Vagina (tissue), 2 donors: ENCODE measurements around the gene MYO1H.

ENCODE experiments used
- POLR2A ChIP-seq, 2 donors: fragments of 450-650 bp; IDR thresholded peaks; one replicate each; pipeline ENCODE4 v1.6.1; 2017; ENCODE audit warnings: antibody characterized with exemption in 2 of 2, mild to moderate bottlenecking in 2 of 2, moderate library complexity in 2 of 2
- POLR2AphosphoS5 ChIP-seq, 2 donors: sonication (generic); formaldehyde crosslinking; IDR thresholded peaks; one replicate each; pipeline ENCODE4 v1.9.0; 2017; ENCODE audit warnings: antibody characterized with exemption in 2 of 2, mild to moderate bottlenecking in 2 of 2, low read depth in 1 of 2; ENCODE audit not compliant: insufficient read depth in 1 of 2
- TF ChIP-seq, protein P1 (sequence below), 3 experiments: fragments of 450-650 bp in 2 of 3; fragments of 200-600 bp in 1 of 3; sonication (generic) in 1 of 3; IDR thresholded peaks; one replicate each; pipeline ENCODE4 v1.5.1; 2017 to 2019; ENCODE audit warnings: antibody characterized with exemption in 3 of 3, mild to moderate bottlenecking in 2 of 3, moderate library complexity in 2 of 3

- TF ChIP-seq, protein P1, sequence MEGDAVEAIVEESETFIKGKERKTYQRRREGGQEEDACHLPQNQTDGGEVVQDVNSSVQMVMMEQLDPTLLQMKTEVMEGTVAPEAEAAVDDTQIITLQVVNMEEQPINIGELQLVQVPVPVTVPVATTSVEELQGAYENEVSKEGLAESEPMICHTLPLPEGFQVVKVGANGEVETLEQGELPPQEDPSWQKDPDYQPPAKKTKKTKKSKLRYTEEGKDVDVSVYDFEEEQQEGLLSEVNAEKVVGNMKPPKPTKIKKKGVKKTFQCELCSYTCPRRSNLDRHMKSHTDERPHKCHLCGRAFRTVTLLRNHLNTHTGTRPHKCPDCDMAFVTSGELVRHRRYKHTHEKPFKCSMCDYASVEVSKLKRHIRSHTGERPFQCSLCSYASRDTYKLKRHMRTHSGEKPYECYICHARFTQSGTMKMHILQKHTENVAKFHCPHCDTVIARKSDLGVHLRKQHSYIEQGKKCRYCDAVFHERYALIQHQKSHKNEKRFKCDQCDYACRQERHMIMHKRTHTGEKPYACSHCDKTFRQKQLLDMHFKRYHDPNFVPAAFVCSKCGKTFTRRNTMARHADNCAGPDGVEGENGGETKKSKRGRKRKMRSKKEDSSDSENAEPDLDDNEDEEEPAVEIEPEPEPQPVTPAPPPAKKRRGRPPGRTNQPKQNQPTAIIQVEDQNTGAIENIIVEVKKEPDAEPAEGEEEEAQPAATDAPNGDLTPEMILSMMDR (IDR thresholded peaks at IDR 0.05), result no peak
- TF ChIP-seq POLR2AphosphoS5 (IDR thresholded peaks at IDR 0.05; ENCODE audit: insufficient read depth in 1 of 2, low read depth in 1 of 2) (no peak), POLR2A (IDR thresholded peaks at IDR 0.05) (no peak)
Measured at GRCh38 chr12:109422251-109422650, 74.6 kb downstream of the MYO1H start.
